Naive thymus-derived CD4-positive, alpha-beta T cell (primary cell): ENCODE data around the gene KIAA0930. TPM values are rescaled to one million over a fixed set of nuclear protein-coding genes. Genes with fewer than 3 reads are reported as not detected.

ENCODE experiments used
- ATAC-seq: fragments of 150-1000 bp; cut with Tn5 transposase; 2 replicates; pipeline ENCODE4 v1.10.0; 2021; ENCODE audit warnings: mild to moderate bottlenecking, moderate library complexity
- CTCF ChIA-PET: fragments of 350-600 bp; sonication (Branson Sonifier 250); formaldehyde crosslinking; loops from one replicate; lab custom pipeline; 2021; ENCODE audit warnings: antibody characterized with exemption; lab: Charles Lee
- POLR2A ChIA-PET: fragments of 350-600 bp; sonication (Branson Sonifier 250); formaldehyde crosslinking; loops from one replicate; lab custom pipeline; 2021; ENCODE audit warnings: antibody characterized with exemption, inconsistent platforms; lab: Charles Lee
- DNase-seq, 9 donors: peaks; one replicate each; pipeline versions ENCODE4 v3.0.0 to v3.0.0-alpha.2; 2020 to 2022; ENCODE audit warnings: mixed read lengths in 1 of 9
- H3K27ac ChIP-seq: one replicate; pipeline ENCODE4 v1.7.0; 2013; ENCODE audit warnings: mild to moderate bottlenecking, low read depth, low read length, moderate library complexity
- H3K27me3 ChIP-seq, 2 donors: one replicate each; pipeline ENCODE4 v1.7.0; 2013; ENCODE audit warnings: low read length in 2 of 2, mild to moderate bottlenecking in 2 of 2, moderate library complexity in 2 of 2; ENCODE audit not compliant: control insufficient read depth in 2 of 2, insufficient read depth in 2 of 2
- H3K36me3 ChIP-seq, 3 experiments: 1 replicate in 2 of 3; 2 replicates in 1 of 3; pipeline ENCODE4 v1.7.0; 2013; ENCODE audit warnings: low read length in 3 of 3, mild to moderate bottlenecking in 3 of 3, moderate library complexity in 1 of 3; ENCODE audit not compliant: insufficient read depth in 3 of 3, control insufficient read depth in 2 of 3
- H3K4me1 ChIP-seq, 2 donors: one replicate each; pipeline ENCODE4 v1.7.0; 2013; ENCODE audit warnings: low read length in 2 of 2, mild to moderate bottlenecking in 2 of 2, moderate library complexity in 1 of 2; ENCODE audit not compliant: control insufficient read depth in 2 of 2, insufficient read depth in 2 of 2
- H3K4me3 ChIP-seq: 2 replicates; pipeline ENCODE4 v1.7.0; 2013; ENCODE audit warnings: mild to moderate bottlenecking, low read length
- H3K9me3 ChIP-seq, 3 experiments: 1 replicate in 2 of 3; 2 replicates in 1 of 3; pipeline ENCODE4 v1.7.0; 2013; ENCODE audit warnings: low read length in 3 of 3; ENCODE audit not compliant: control insufficient read depth in 2 of 3
- H3K27ac Mint-ChIP-seq, 9 donors: one replicate each; pipeline ENCODE4 v1.8.0; 2020 to 2022; ENCODE audit warnings: mixed read lengths in 9 of 9, mild to moderate bottlenecking in 8 of 9, moderate library complexity in 5 of 9, inconsistent platforms in 2 of 9
- H3K27me3 Mint-ChIP-seq, 5 donors: one replicate each; pipeline ENCODE4 v1.8.0; 2021 to 2022; ENCODE audit warnings: mixed read lengths in 5 of 5, mild to moderate bottlenecking in 1 of 5
- H3K36me3 Mint-ChIP-seq, 5 donors: one replicate each; pipeline ENCODE4 v1.8.0; 2020 to 2022; ENCODE audit warnings: mixed read lengths in 5 of 5, mild to moderate bottlenecking in 3 of 5, inconsistent platforms in 1 of 5
- H3K4me1 Mint-ChIP-seq, 7 donors: one replicate each; pipeline ENCODE4 v1.8.0; 2020 to 2022; ENCODE audit warnings: mixed read lengths in 7 of 7, mild to moderate bottlenecking in 3 of 7, inconsistent platforms in 1 of 7
- H3K4me3 Mint-ChIP-seq, 10 donors: one replicate each; pipeline ENCODE4 v1.8.0; 2020 to 2022; ENCODE audit warnings: mild to moderate bottlenecking in 10 of 10, mixed read lengths in 10 of 10, moderate library complexity in 6 of 10, inconsistent platforms in 2 of 10
- H3K9me3 Mint-ChIP-seq, 11 donors: one replicate each; pipeline ENCODE4 v1.8.0; 2020 to 2022; ENCODE audit warnings: mixed read lengths in 11 of 11, mild to moderate bottlenecking in 4 of 11, inconsistent platforms in 1 of 11, moderate library complexity in 1 of 11
- intact Hi-C, 2 donors: fragments of 100-400 bp; cut with micrococcal nuclease; formaldehyde crosslinking; loops; one replicate each; pipeline ENCODE4 v1.15.1; 2023
- polyA plus RNA-seq, 2 donors: library from polyadenylated mRNA; unstranded; fragments of 300-500 nt; fragmentation: Illumina TruSeq; gene quantifications; one replicate each; pipeline ENCODE4 v1.2.3, GENCODE V29; 2021
- total RNA-seq, 6 experiments: library from RNA in 5 of 6; stranded (reverse) in 5 of 6; gene quantifications; 1 replicate in 5 of 6; 2 replicates in 1 of 6; pipeline ENCODE4 v1.2.3 and lab custom pipeline; 2021 to 2026

The KIAA0930 gene
- total and polyA plus RNA-seq, 7 experiments from 2014 or later, result 2.3 to 58.2 (median 21.6) TPM

GRCh38 chr22:45200860-45201511, 39.7 kb downstream of the KIAA0930 start:
- Histone ChIP-seq H3K9me3 (no peaks in the 10 kb centered on the region), H3K36me3 (peaks cover 0 to 89% (median 5%) of the 10 kb centered on the region in 3 experiments), H3K27me3 (no peaks in the 10 kb centered on the region), H3K4me1 (no peaks in the 10 kb centered on the region), H3K27ac (no peak overlapping the region), H3K4me3 (no peak overlapping the region)
- Mint-ChIP-seq H3K27me3 (no peaks in the 10 kb centered on the region), H3K9me3 (no peaks in the 10 kb centered on the region), H3K36me3 (peaks cover 0 to 44% (median 6%) of the 10 kb centered on the region in 5 donors), H3K27ac (no peak overlapping the region), H3K4me1 (peaks cover 0 to 2% (median 0%) of the 10 kb centered on the region in 7 donors), H3K4me3 (no peak overlapping the region)
- DNase-seq, result no peak
- CTCF ChIA-PET, result no interaction called here
- no peak for ATAC-seq
- POLR2A ChIA-PET, result no interaction called here
- intact Hi-C loops, result no loop called here

- intact Hi-C loops, result no loop called here
- H3K9me3 Mint-ChIP-seq, result no peaks in the 10 kb centered on the region
- peaks cover 0 to 90% (median 5%) of the 10 kb centered on the region in 3 experiments for H3K36me3 ChIP-seq
- POLR2A ChIA-PET, result no interaction called here
- peaks cover 0 to 44% (median 6%) of the 10 kb centered on the region in 5 donors for H3K36me3 Mint-ChIP-seq
- H3K27ac Mint-ChIP-seq, result no peak overlapping the region
- DNase-seq (no peak), ATAC-seq (no peak)
- H3K27me3 ChIP-seq, result no peaks in the 10 kb centered on the region
- no peak overlapping the region for H3K4me3 Mint-ChIP-seq
- no peaks in the 10 kb centered on the region for H3K9me3 ChIP-seq
- H3K4me1 Mint-ChIP-seq, result no peaks in the 10 kb centered on the region
- no peak overlapping the region for H3K27ac ChIP-seq
- H3K4me1 ChIP-seq, result no peaks in the 10 kb centered on the region
- no peak overlapping the region for H3K4me3 ChIP-seq
- CTCF ChIA-PET, result no interaction called here
- H3K27me3 Mint-ChIP-seq, result no peaks in the 10 kb centered on the region
These were observed 40.5 kb downstream of the KIAA0930 start for GRCh38 chr22:45200230-45200629.

- DNase-seq (no peak), ATAC-seq (no peak)
- no peaks in the 10 kb centered on the region for H3K4me1 ChIP-seq
- H3K9me3 ChIP-seq, result no peaks in the 10 kb centered on the region
- no peak overlapping the region for H3K4me3 ChIP-seq
- H3K9me3 Mint-ChIP-seq, result no peaks in the 10 kb centered on the region
- H3K27ac ChIP-seq, result no peak overlapping the region
- no peak overlapping the region for H3K27ac Mint-ChIP-seq
- CTCF ChIA-PET, result no interaction called here
- peaks cover 0 to 39% (median 6%) of the 10 kb centered on the region in 5 donors for H3K36me3 Mint-ChIP-seq
- no peaks in the 10 kb centered on the region for H3K27me3 Mint-ChIP-seq
- no peaks in the 10 kb centered on the region for H3K4me1 Mint-ChIP-seq
- no peaks in the 10 kb centered on the region for H3K27me3 ChIP-seq
- intact Hi-C loops, result no loop called here
- no peak overlapping the region for H3K4me3 Mint-ChIP-seq
- peaks cover 0 to 87% (median 5%) of the 10 kb centered on the region in 3 experiments for H3K36me3 ChIP-seq
- POLR2A ChIA-PET, result no interaction called here
These were observed 41.0 kb downstream of the KIAA0930 start for GRCh38 chr22:45199723-45200122.

- H3K27me3 Mint-ChIP-seq, result no peaks in the 10 kb centered on the region
- H3K4me1 Mint-ChIP-seq, result no peaks in the 10 kb centered on the region
- H3K4me3 ChIP-seq, result no peak overlapping the region
- H3K36me3 ChIP-seq, result peaks cover 0 to 77% (median 5%) of the 10 kb centered on the region in 3 experiments
- H3K9me3 ChIP-seq, result no peaks in the 10 kb centered on the region
- peaks cover 0 to 35% (median 6%) of the 10 kb centered on the region in 5 donors for H3K36me3 Mint-ChIP-seq
- H3K4me3 Mint-ChIP-seq, result no peak overlapping the region
- CTCF ChIA-PET, result no interaction called here
- no peaks in the 10 kb centered on the region for H3K9me3 Mint-ChIP-seq
- intact Hi-C loops, result no loop called here
- no peak for ATAC-seq
- H3K4me1 ChIP-seq, result no peaks in the 10 kb centered on the region
- POLR2A ChIA-PET, result interaction anchor here (0.6 kb wide), 1 partner anchor 44 kb away, joined by 3 read pairs; no protein-coding TSS in a partner anchor
- H3K27ac Mint-ChIP-seq, result no peak overlapping the region
- no peak for DNase-seq
- no peaks in the 10 kb centered on the region for H3K27me3 ChIP-seq
- H3K27ac ChIP-seq, result no peak overlapping the region
These were observed 42.3 kb downstream of the KIAA0930 start for GRCh38 chr22:45198463-45198795.

- intact Hi-C loops, result no loop called here
- H3K36me3 ChIP-seq, result peaks cover 0 to 71% (median 5%) of the 10 kb centered on the region in 3 experiments
- H3K36me3 Mint-ChIP-seq, result peaks cover 0 to 35% (median 6%) of the 10 kb centered on the region in 5 donors
- H3K27ac Mint-ChIP-seq, result peak overlapping the region in 2 of 9 donors; percentile 32 to 76
- no peaks in the 10 kb centered on the region for H3K27me3 Mint-ChIP-seq
- ChIA-PET CTCF (no interaction called here), POLR2A (interaction anchor here (0.6 to 1.1 kb wide), 2 partner anchors 25 to 44 kb away, joined by 3 read pairs; no protein-coding TSS in a partner anchor)
- H3K4me1 ChIP-seq, result no peaks in the 10 kb centered on the region
- no peaks in the 10 kb centered on the region for H3K9me3 ChIP-seq
- H3K4me1 Mint-ChIP-seq, result no peaks in the 10 kb centered on the region
- DNase-seq (no peak), ATAC-seq (no peak)
- no peaks in the 10 kb centered on the region for H3K27me3 ChIP-seq
- no peak overlapping the region for H3K4me3 ChIP-seq
- no peaks in the 10 kb centered on the region for H3K9me3 Mint-ChIP-seq
- H3K4me3 Mint-ChIP-seq, result no peak overlapping the region
- no peak overlapping the region for H3K27ac ChIP-seq
These were observed 42.9 kb downstream of the KIAA0930 start for GRCh38 chr22:45197606-45198462.

- ChIA-PET POLR2A (interaction anchor here (1.1 kb wide), 1 partner anchor 24 kb away, joined by 3 read pairs; no protein-coding TSS in a partner anchor), CTCF (no interaction called here)
- H3K27ac Mint-ChIP-seq, result no peak overlapping the region
- no peaks in the 10 kb centered on the region for H3K27me3 ChIP-seq
- ATAC-seq (no peak), DNase-seq (no peak)
- no peak overlapping the region for H3K4me3 Mint-ChIP-seq
- H3K9me3 ChIP-seq, result no peaks in the 10 kb centered on the region
- H3K36me3 Mint-ChIP-seq, result peaks cover 0 to 35% (median 6%) of the 10 kb centered on the region in 5 donors
- peaks cover 0 to 1% (median 0%) of the 10 kb centered on the region in 7 donors for H3K4me1 Mint-ChIP-seq
- peaks cover 0 to 63% (median 5%) of the 10 kb centered on the region in 3 experiments for H3K36me3 ChIP-seq
- H3K4me1 ChIP-seq, result no peaks in the 10 kb centered on the region
- H3K27me3 Mint-ChIP-seq, result no peaks in the 10 kb centered on the region
- intact Hi-C loops, result no loop called here
- H3K27ac ChIP-seq, result no peak overlapping the region
- no peaks in the 10 kb centered on the region for H3K9me3 Mint-ChIP-seq
- H3K4me3 ChIP-seq, result no peak overlapping the region
These were observed 43.6 kb downstream of the KIAA0930 start for GRCh38 chr22:45196926-45197605.
